Natural killer cell (primary cell): ENCODE results near the gene LRP8. TPM values are rescaled to one million over a fixed set of nuclear protein-coding genes. Genes with fewer than 3 reads are reported as not detected.

Source experiments
- ATAC-seq, 3 donors: fragments of 150-1000 bp in 2 of 3; fragments of 200-7000 bp in 1 of 3; cut with Tn5 transposase; 1 replicate in 1 of 3; 2 replicates in 2 of 3; pipeline ENCODE4 v1.10.0; 2021; ENCODE audit warnings: mild to moderate bottlenecking in 2 of 3, moderate library complexity in 2 of 3
- DNase-seq, 2 donors: peaks; one replicate each; pipeline versions ENCODE4 v3.0.0 to v3.0.0-alpha.2; 2013 to 2021; ENCODE audit warnings: mixed read lengths in 1 of 2
- H3K27ac ChIP-seq: one replicate; pipeline ENCODE4 v1.5.1; 2013; ENCODE audit warnings: mild to moderate bottlenecking, low read length
- H3K27me3 ChIP-seq: one replicate; pipeline ENCODE4 v1.6.1; 2013; ENCODE audit warnings: low read length; ENCODE audit not compliant: control insufficient read depth, insufficient read depth
- H3K36me3 ChIP-seq: one replicate; pipeline ENCODE4 v1.6.1; 2013; ENCODE audit warnings: low read length; ENCODE audit not compliant: control insufficient read depth, insufficient read depth
- H3K4me1 ChIP-seq: one replicate; pipeline ENCODE4 v1.6.1; 2013; ENCODE audit warnings: low read length; ENCODE audit not compliant: control insufficient read depth, insufficient read depth
- H3K4me3 ChIP-seq: one replicate; pipeline ENCODE4 v1.5.1; 2013; ENCODE audit warnings: low read length
- H3K9me3 ChIP-seq: one replicate; pipeline ENCODE4 v1.6.1; 2013; ENCODE audit warnings: low read length; ENCODE audit not compliant: control insufficient read depth, insufficient read depth
- H3K27ac Mint-ChIP-seq, 2 donors: one replicate each; pipeline ENCODE4 v1.8.0; 2022; ENCODE audit warnings: mild to moderate bottlenecking in 2 of 2, mixed read lengths in 2 of 2, moderate library complexity in 1 of 2
- H3K27me3 Mint-ChIP-seq, 2 donors: one replicate each; pipeline ENCODE4 v1.8.0; 2022; ENCODE audit warnings: low read depth in 2 of 2, mixed read lengths in 2 of 2
- H3K36me3 Mint-ChIP-seq: one replicate; pipeline ENCODE4 v1.8.0; 2022; ENCODE audit warnings: mixed read lengths
- H3K4me1 Mint-ChIP-seq, 2 donors: one replicate each; pipeline ENCODE4 v1.8.0; 2022; ENCODE audit warnings: mixed read lengths in 2 of 2
- H3K4me3 Mint-ChIP-seq: one replicate; pipeline ENCODE4 v1.8.0; 2022; ENCODE audit warnings: mild to moderate bottlenecking, moderate library complexity, mixed read lengths
- H3K9me3 Mint-ChIP-seq, 2 donors: one replicate each; pipeline ENCODE4 v1.8.0; 2022; ENCODE audit warnings: mixed read lengths in 2 of 2
- WGBS: methylation state at CpG from one replicate; pipeline ENCODE4 v1.1.7; 2013; ENCODE audit warnings: missing lambda C conversion rate; ENCODE audit not compliant: insufficient coverage; 5-methylcytosine and 5-hydroxymethylcytosine counted together
- intact Hi-C: fragments of 100-400 bp; cut with micrococcal nuclease; formaldehyde crosslinking; loops from one replicate; pipeline ENCODE4 v1.14.2; 2022
- total RNA-seq, 4 donors: library from RNA; stranded (reverse); fragments of 120-200 nt in 1 of 4; gene quantifications; one replicate each; pipeline versions ENCODE4 v1.2.3 to v1.2.4, GENCODE V29; 2013 to 2022
- TF ChIP-seq, protein P1 (sequence below): fragments of 200-600 bp; IDR thresholded peaks from one replicate; pipeline ENCODE4 v1.8.0; 2022; ENCODE audit warnings: antibody characterized with exemption

Gene LRP8
- total RNA-seq, 3 donors from 2014 or later (not counting 1 experiment from before 2014, with no cell fraction given) = 23.2 to 27.3 (median 24.9) TPM

DNA sequence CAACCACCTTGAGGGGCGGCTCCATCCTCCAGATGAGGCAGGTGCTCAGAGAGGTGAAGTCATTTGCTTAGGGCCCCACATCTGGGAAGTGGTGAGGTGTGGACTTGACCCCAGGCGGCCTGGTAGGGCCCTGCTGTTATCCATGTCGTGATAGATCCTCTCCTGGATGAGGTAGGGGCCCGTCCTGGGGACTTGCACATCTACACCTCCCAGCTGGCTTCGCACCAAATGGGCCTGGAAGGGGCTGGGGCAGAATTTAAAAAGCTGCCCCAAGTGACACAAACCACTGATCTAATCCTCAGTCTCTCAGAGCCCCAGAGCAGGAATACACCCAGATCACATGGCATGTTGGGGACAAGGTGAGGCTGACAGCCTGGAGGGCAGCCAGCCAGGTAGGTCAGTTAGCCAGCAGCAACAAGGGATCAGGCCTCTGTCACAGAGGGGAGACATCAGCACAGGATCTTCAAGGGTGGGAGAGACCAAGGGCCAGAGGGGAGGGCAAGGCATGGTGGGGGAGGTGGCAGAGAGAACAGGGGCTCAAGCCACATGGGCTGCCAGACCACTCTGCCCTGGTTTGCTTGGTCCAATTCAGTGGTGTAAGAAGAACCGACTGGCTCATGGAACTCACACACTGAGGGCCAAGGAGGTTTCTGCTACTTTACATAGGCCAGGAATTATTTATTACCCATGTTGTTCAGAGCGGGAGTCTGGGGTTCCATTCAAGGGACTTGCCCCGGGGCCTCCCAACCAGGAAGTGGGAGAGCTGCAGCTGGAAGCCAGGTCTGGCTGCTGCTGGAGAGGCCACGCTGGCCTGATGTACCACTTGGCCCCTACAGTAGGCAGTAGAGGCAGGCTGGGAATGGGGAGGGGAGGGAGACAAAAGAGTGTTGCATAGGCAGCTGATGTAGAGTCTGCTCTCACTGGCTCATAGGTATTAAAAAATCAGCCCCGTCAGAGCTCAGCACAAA is 12.1 kb downstream of the LRP8 start:
- TF ChIP-seq, protein P1, sequence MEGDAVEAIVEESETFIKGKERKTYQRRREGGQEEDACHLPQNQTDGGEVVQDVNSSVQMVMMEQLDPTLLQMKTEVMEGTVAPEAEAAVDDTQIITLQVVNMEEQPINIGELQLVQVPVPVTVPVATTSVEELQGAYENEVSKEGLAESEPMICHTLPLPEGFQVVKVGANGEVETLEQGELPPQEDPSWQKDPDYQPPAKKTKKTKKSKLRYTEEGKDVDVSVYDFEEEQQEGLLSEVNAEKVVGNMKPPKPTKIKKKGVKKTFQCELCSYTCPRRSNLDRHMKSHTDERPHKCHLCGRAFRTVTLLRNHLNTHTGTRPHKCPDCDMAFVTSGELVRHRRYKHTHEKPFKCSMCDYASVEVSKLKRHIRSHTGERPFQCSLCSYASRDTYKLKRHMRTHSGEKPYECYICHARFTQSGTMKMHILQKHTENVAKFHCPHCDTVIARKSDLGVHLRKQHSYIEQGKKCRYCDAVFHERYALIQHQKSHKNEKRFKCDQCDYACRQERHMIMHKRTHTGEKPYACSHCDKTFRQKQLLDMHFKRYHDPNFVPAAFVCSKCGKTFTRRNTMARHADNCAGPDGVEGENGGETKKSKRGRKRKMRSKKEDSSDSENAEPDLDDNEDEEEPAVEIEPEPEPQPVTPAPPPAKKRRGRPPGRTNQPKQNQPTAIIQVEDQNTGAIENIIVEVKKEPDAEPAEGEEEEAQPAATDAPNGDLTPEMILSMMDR = no peak
- Histone ChIP-seq H3K4me3 (no peak overlapping the region), H3K36me3 (peaks cover 3% of the 10 kb centered on the region), H3K27ac (no peak overlapping the region), H3K9me3 (no peaks in the 10 kb centered on the region), H3K4me1 (no peaks in the 10 kb centered on the region), H3K27me3 (no peaks in the 10 kb centered on the region)
- ATAC-seq (no peak), DNase-seq (no peak)
- Mint-ChIP-seq H3K27ac (no peak overlapping the region), H3K4me1 (peaks cover 13 to 15% of the 10 kb centered on the region in 2 donors), H3K9me3 (no peaks in the 10 kb centered on the region), H3K36me3 (no peaks in the 10 kb centered on the region), H3K27me3 (no peaks in the 10 kb centered on the region), H3K4me3 (no peak overlapping the region)
- intact Hi-C loops = no loop called here
- 78% methylated on average over 9 of the region's 10 CpGs for WGBS

DNA sequence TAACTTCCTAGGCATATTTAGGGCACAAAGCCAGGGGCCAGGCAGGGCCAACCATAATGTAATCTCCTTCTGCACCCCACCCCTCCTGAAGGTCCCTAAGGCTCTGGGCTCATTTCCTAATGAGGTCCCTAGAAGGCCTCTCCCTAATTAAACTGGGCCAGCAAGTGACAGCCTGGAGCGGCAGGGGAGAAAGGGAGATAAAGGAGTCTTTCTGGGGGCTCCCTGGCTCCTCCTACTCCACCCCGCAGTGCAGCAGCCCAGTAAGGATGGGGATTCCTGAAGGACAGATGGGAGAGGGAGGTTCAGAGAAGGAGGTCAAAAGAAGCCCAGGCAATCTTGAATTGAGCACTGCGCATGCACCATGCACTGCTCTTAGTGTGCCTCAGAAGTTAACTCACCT is 12.8 kb downstream of the LRP8 start:
- TF ChIP-seq, protein P1 = no peak
- Mint-ChIP-seq H3K4me1 (peaks cover 13 to 15% of the 10 kb centered on the region in 2 donors), H3K27me3 (no peaks in the 10 kb centered on the region), H3K27ac (no peak overlapping the region), H3K36me3 (no peaks in the 10 kb centered on the region), H3K9me3 (no peaks in the 10 kb centered on the region), H3K4me3 (no peak overlapping the region)
- Histone ChIP-seq H3K4me1 (no peaks in the 10 kb centered on the region), H3K27ac (no peak overlapping the region), H3K27me3 (no peaks in the 10 kb centered on the region), H3K4me3 (no peak overlapping the region), H3K9me3 (no peaks in the 10 kb centered on the region), H3K36me3 (peaks cover 2% of the 10 kb centered on the region)
- DNase-seq (no peak), ATAC-seq (no peak)
- WGBS = 100% methylated on average over 2 of the region's 3 CpGs
- intact Hi-C loops = no loop called here

- Mint-ChIP-seq H3K9me3 (no peaks in the 10 kb centered on the region), H3K27me3 (no peaks in the 10 kb centered on the region), H3K27ac (no peak overlapping the region), H3K4me1 (peaks cover 13 to 15% of the 10 kb centered on the region in 2 donors), H3K36me3 (no peaks in the 10 kb centered on the region), H3K4me3 (no peak overlapping the region)
- H3K4me1 ChIP-seq = no peaks in the 10 kb centered on the region
- TF ChIP-seq, protein P1 = no peak
- DNase-seq = no peak
- no peaks in the 10 kb centered on the region for H3K27me3 ChIP-seq
- 100% methylated on average over 6 of the region's 7 CpGs for WGBS
- no peak overlapping the region for H3K4me3 ChIP-seq
- no peak overlapping the region for H3K27ac ChIP-seq
- no peak for ATAC-seq
- intact Hi-C loops = no loop called here
- peaks cover 2% of the 10 kb centered on the region for H3K36me3 ChIP-seq
- no peaks in the 10 kb centered on the region for H3K9me3 ChIP-seq
These were observed 13.3 kb downstream of the LRP8 start for GRCh38 chr1:53314606-53315005.
